ENCODE results near the gene BCR.

The BCR gene

DNA sequence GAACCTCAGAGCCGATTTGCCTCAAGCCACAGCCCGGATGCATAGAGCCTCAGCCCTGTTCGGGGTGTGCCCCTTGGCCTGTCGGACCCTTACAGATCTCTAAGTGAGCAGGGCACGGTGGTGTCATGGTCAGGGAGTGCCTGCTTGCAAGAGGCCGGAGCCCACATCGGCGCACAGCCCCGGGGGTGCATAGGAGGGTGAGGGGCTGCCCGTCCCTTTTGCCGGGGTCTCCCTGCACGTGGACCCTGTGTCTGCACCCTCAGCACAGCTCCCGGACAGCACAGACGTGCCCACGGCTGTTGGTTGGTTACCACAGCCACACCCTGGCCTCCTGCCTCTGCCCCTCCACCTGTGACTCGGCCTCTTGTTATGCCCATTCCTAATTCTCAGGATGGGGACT lies 28.5 kb upstream of the BCR start:
- no peak overlapping the region for H3K4me3 ChIP-seq (ENCODE audit: low read depth, low read length)
- TF ChIP-seq, protein P1, sequence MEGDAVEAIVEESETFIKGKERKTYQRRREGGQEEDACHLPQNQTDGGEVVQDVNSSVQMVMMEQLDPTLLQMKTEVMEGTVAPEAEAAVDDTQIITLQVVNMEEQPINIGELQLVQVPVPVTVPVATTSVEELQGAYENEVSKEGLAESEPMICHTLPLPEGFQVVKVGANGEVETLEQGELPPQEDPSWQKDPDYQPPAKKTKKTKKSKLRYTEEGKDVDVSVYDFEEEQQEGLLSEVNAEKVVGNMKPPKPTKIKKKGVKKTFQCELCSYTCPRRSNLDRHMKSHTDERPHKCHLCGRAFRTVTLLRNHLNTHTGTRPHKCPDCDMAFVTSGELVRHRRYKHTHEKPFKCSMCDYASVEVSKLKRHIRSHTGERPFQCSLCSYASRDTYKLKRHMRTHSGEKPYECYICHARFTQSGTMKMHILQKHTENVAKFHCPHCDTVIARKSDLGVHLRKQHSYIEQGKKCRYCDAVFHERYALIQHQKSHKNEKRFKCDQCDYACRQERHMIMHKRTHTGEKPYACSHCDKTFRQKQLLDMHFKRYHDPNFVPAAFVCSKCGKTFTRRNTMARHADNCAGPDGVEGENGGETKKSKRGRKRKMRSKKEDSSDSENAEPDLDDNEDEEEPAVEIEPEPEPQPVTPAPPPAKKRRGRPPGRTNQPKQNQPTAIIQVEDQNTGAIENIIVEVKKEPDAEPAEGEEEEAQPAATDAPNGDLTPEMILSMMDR (IDR thresholded peaks at IDR 0.05; ENCODE audit: insufficient read depth, low read depth, low read length, missing control alignments), result no peak
- DNase-seq (ENCODE audit: low read depth), result no peak

DNA sequence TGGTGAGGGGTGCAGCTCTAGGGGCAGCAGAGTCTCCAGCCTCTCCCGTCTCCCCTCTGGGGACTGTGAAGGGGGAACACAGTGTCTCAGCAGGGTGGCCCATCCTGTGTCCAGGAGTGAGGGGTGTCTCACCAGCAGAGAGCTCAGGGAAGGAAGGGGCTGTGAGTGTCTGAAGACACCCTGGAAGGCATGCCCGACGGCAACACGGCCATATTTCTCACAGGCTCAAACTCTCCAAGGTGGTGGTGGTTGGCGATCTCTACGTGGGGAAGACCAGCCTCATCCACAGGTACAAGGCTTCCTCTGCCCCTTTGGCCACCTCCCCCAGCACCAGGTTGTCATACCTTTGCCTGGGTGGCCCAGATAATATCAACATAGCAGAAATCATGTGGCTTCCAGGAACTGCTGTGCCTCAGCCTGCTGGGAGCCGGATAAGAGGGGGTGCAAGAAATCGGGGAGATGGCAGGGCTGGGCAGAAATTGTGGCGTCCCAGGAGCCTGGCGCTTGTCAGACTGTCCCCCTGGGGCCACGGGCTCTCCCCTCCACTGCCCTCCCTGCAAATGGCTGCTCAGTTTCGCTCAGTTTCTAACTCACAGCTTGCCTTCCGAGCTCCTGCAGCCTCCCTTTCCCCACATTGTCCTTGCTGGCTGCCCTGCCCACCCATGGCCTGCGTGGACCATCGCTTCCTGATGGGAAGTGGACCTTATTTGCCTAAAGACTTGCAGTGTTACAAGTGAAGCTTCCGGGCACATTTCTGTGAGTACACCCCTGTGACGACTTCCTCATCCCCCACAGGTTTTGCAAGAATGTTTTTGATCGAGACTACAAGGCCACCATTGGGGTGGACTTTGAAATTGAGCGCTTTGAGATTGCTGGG lies 27.8 kb upstream of the BCR start:
- TF ChIP-seq, protein P1 (IDR thresholded peaks at IDR 0.05; ENCODE audit: insufficient read depth, low read depth, low read length, missing control alignments), result no peak
- peak; percentile 71 for DNase-seq (ENCODE audit: low read depth)
- peak overlapping the region; percentile 45 for H3K4me3 ChIP-seq (ENCODE audit: low read depth, low read length)

DNA sequence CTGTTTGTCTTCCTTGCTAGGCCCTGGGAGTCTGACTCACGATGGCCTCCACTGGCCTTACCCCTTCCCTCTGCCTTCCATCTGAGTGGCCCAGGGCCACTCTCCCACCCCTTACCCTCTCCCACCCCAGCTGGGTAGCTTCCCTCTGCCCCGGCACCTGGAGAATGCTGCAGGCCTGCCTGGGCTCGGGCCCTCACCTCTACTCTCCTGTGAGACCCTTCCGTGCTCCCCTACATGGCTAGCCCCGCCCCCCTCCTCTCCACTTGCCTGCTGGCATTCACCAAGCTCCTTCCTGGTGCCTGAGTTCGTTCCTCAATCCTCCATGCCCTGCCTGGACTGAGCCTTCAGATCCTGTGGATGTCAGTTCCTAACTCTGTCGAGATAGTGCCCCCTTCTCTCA lies 26.3 kb upstream of the BCR start:
- DNase-seq (ENCODE audit: low read depth), result no peak
- TF ChIP-seq, protein P1 (IDR thresholded peaks at IDR 0.05; ENCODE audit: insufficient read depth, low read depth, low read length, missing control alignments), result no peak
- no peak overlapping the region for H3K4me3 ChIP-seq (ENCODE audit: low read depth, low read length)

DNA sequence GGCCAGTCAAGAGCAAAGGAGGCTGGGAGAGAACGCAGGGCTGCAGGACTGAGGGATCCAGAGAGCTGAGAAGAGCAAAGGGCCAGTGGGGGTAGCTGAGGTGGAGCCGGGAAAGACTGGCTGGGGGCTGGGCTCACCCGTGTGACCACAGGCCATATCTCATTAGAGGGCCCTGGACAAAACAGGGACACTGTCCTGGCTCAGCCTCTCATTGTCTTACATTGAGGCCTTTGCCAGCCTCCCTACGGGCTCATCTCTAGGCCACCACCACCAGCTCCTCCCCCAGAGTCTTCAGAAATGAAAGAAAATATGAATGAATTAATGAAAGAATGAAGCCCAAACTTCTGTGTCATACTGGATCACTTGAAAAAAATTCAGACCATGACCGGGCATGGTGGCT lies 25.8 kb upstream of the BCR start:
- TF ChIP-seq, protein P1 (IDR thresholded peaks at IDR 0.05; ENCODE audit: insufficient read depth, low read depth, low read length, missing control alignments), result no peak
- DNase-seq (ENCODE audit: low read depth), result no peak
- H3K4me3 ChIP-seq (ENCODE audit: low read depth, low read length), result no peak overlapping the region

DNA sequence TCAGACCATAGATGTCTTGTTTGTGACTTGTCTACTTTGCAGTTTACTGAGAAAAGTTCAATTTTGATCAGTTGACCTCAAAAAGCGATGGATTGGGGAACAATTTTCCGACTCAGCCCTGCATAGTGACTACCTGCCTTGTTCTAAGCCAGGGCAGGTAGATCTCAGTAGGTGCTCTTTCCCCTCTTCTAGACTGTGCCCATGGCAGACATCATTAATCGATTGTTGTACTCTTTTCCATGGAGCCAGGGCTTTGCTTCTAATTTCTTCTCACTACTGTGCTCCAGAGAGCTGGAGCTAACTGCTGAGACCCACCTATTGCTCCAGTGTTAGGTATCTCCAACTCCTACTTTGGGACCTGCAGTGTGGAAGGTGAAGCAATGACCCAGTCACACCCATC lies 25.2 kb upstream of the BCR start:
- no peak for DNase-seq (ENCODE audit: low read depth)
- TF ChIP-seq, protein P1 (IDR thresholded peaks at IDR 0.05; ENCODE audit: insufficient read depth, low read depth, low read length, missing control alignments), result no peak
- H3K4me3 ChIP-seq (ENCODE audit: low read depth, low read length), result no peak overlapping the region

DNA sequence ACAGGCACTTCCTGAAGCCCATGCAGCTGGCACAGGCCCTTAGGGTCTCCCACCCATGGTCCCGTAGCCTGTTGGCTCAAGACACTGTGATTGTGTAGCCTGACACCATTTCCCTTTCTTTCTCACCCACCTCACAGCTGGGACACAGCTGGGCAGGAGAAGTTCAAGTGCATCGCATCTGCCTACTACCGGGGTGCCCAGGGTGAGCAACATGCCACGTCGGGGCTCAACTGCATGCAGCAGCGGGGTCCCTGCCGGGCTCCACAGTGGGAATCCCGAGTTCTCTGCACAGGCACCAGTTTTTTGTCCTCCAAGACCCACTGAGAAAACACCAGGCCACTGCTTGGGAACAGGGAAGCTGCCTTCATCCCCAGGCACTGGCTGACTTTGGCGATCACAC lies 24.5 kb upstream of the BCR start:
- no peak overlapping the region for H3K4me3 ChIP-seq (ENCODE audit: low read depth, low read length)
- DNase-seq (ENCODE audit: low read depth), result no peak
- TF ChIP-seq, protein P1 (IDR thresholded peaks at IDR 0.05; ENCODE audit: insufficient read depth, low read depth, low read length, missing control alignments), result no peak

DNA sequence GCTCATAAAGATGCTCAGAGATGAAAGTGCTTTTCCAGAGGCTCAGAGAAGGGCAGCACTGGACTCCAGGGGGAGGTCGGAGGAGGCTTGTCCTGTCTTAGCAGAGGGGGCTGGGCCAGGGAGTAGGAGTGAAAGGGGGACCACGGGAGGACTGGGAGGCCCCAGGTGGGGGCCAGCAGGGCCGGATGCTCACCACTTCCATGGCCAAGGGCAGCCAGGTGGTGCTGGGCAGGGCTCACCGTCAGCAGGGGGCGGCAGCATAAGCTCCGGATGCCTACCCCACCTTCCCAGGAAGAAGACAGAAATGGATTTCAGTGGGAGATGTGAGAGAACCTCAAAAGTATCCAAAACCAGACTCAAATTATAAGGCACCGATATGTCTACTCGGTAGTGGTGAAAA lies 24.0 kb upstream of the BCR start:
- TF ChIP-seq, protein P1 (IDR thresholded peaks at IDR 0.05; ENCODE audit: insufficient read depth, low read depth, low read length, missing control alignments), result no peak
- no peak for DNase-seq (ENCODE audit: low read depth)
- no peak overlapping the region for H3K4me3 ChIP-seq (ENCODE audit: low read depth, low read length)

All from GM12865 (cell line).